ENCODE data around the gene PPP1R16B.

Gene PPP1R16B

DNA sequence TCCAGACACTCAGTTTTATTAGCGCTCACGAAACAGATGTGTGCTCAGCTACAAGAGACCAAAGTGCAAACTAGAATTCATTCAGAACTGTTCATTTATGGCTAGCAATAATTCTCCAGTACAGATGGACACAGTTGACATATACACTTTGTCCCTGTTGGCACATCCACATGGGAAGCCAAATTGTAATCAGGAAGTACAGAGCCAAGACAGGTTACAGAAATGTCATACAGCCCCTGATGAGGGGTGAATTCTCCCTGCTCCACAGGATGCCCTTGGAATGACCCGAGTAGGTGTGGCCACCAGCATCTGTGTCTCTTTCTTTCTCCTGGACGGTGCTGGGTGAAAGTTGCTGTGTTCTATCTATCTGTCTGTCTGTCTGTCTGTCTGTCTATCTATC, 164.2 kb downstream of the PPP1R16B start:
- DNase-seq, result peak; percentile 27

DNA sequence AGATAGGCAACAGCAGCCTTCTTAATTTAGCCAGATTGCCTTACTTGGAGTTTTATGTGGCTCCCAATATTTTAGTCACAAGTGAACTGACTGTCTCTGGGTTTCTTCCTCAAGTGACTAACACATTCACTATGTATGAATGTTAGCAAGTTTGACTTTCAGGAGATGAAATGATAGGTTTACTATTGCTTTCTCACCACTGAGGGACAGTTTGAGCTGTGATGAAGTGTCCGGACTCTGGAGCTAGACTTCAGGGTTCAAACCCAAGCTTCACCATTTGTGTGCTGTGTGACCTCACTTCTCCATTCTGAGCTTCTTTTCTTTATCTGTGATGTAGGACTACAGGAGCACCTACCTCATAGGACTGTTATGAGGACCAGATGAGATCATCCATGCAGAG, 164.8 kb downstream of the PPP1R16B start:
- DNase-seq, result peak; percentile 94

All from fibroblast of skin of back (primary cell).